MCF 10A (cell line): Measurements from ENCODE around the gene CCDC134. TPM values are rescaled to one million over a fixed set of nuclear protein-coding genes. Genes with fewer than 3 reads are reported as not detected.
A peak's percentile ranks its signal among the peaks of the same experiment; 100 is the strongest.

Experiments
- BruUV-seq: library from RNA; stranded (reverse); fragments of 400-500 nt; replicated peaks from 2 replicates; lab custom pipeline; 2021; lab: Mats Ljungman, UMichigan
- CTCF ChIA-PET: fragments of 300-600 bp; sonication (Branson Sonifier 250); formaldehyde crosslinking; extraction: SDS; loops from one replicate; lab custom pipeline; 2021; ENCODE audit warnings: antibody characterized with exemption, inconsistent platforms; lab: Yijun Ruan, JAX
- POLR2A ChIA-PET: fragments of 300-600, 350-650 bp; sonication (Branson Sonifier 250); formaldehyde crosslinking; extraction: SDS; loops from one replicate; lab custom pipeline; 2020; ENCODE audit warnings: antibody characterized with exemption, inconsistent platforms; lab: Yijun Ruan, JAX
- DNase-seq: peaks from one replicate; pipeline ENCODE4 v3.0.0-alpha.2; 2018; ENCODE audit not compliant: unreplicated experiment
- H3K27ac Mint-ChIP-seq: one replicate; pipeline ENCODE4 v1.8.0; 2022; ENCODE audit warnings: mild to moderate bottlenecking, low read depth, mixed read lengths; ENCODE audit not compliant: unreplicated experiment
- H3K27me3 Mint-ChIP-seq: one replicate; pipeline ENCODE4 v1.8.0; 2022; ENCODE audit warnings: mixed read lengths; ENCODE audit not compliant: insufficient read depth, unreplicated experiment
- H3K36me3 Mint-ChIP-seq: one replicate; pipeline ENCODE4 v1.8.0; 2022; ENCODE audit warnings: mild to moderate bottlenecking, moderate library complexity, mixed read lengths; ENCODE audit not compliant: insufficient read depth, unreplicated experiment
- H3K4me1 Mint-ChIP-seq: one replicate; pipeline ENCODE4 v1.8.0; 2022; ENCODE audit warnings: mixed read lengths; ENCODE audit not compliant: insufficient read depth, unreplicated experiment
- H3K4me3 Mint-ChIP-seq: one replicate; pipeline ENCODE4 v1.8.0; 2022; ENCODE audit warnings: mild to moderate bottlenecking, moderate library complexity, mixed read lengths; ENCODE audit not compliant: unreplicated experiment
- H3K9me3 Mint-ChIP-seq: one replicate; pipeline ENCODE4 v1.8.0; 2022; ENCODE audit warnings: mixed read lengths; ENCODE audit not compliant: unreplicated experiment
- intact Hi-C: fragments of 100-400 bp; cut with micrococcal nuclease; formaldehyde crosslinking; loops from 2 replicates; pipeline ENCODE4 v1.14.1; 2022
- total RNA-seq: library from RNA; stranded (reverse); gene quantifications from 2 replicates; pipeline ENCODE4 v1.2.3, GENCODE V29; 2022
- TF ChIP-seq, protein P1 (sequence below): fragments of 200-600 bp; IDR thresholded peaks from one replicate; pipeline ENCODE4 v1.8.0; 2022; ENCODE audit warnings: antibody characterized with exemption, mild to moderate bottlenecking; ENCODE audit not compliant: unreplicated experiment

The CCDC134 gene
- total RNA-seq, 1 experiment from 2014 or later = 4.0 TPM

DNA sequence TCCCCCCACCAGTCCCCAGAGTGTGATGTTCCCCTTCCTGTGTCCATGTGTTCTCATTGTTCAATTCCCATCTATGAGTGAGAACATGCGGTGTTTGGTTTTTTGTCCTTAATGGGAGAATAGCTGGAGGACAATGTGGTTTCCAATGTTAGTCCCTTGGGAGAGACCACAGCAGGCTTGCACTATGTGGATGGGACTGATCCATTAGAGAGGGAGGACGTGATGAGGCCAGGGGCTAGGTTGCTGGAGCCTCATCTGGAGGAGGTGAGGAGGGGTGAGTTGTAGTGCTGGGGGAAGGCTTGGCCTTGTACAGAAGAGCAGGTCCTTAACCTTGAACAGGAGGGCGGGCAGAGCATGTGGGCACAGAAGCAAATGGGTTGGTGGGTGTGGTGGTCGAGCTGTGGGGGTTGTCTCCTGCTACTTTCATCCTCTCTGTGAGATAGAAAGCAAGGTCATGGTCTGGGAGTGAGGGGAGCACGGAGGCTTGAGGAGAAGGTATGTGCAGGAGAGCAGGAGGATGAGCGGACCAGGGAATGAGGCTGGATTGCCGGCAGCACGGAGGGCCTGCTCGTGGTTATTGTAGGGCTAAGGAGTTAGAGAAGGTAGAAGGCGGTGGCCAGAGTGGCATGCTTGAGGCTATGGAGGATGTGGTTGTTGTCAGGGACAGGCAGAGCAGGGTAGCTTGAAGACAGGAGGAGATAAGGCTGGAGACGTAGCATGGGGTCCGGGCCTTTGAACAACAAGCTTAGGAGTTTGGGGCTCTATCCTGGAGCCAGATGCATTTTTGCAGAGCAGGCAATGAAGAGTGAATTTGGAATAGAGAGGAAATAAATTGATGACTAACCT lies 21.2 kb downstream of the CCDC134 start:
- Mint-ChIP-seq H3K4me1 (no peaks in the 10 kb centered on the region), H3K9me3 (no peaks in the 10 kb centered on the region), H3K4me3 (no peak overlapping the region), H3K27me3 (no peaks in the 10 kb centered on the region), H3K27ac (peak overlapping the region; percentile 1), H3K36me3 (no peaks in the 10 kb centered on the region)
- intact Hi-C loops = loop anchor here (1.0 to 5.0 kb wide), 4 partner anchors 36 to 291 kb away; no protein-coding TSS in a partner anchor
- DNase-seq = no peak
- no TSS peak for BruUV-seq
- CTCF ChIA-PET = interaction anchor here (0.6 to 3.8 kb wide), 18 partner anchors 15 to 616 kb away, joined by 3 to 24 read pairs (median 4); partner anchors contain the start of gene MEI1
- TF ChIP-seq, protein P1, sequence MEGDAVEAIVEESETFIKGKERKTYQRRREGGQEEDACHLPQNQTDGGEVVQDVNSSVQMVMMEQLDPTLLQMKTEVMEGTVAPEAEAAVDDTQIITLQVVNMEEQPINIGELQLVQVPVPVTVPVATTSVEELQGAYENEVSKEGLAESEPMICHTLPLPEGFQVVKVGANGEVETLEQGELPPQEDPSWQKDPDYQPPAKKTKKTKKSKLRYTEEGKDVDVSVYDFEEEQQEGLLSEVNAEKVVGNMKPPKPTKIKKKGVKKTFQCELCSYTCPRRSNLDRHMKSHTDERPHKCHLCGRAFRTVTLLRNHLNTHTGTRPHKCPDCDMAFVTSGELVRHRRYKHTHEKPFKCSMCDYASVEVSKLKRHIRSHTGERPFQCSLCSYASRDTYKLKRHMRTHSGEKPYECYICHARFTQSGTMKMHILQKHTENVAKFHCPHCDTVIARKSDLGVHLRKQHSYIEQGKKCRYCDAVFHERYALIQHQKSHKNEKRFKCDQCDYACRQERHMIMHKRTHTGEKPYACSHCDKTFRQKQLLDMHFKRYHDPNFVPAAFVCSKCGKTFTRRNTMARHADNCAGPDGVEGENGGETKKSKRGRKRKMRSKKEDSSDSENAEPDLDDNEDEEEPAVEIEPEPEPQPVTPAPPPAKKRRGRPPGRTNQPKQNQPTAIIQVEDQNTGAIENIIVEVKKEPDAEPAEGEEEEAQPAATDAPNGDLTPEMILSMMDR = no peak
- POLR2A ChIA-PET = interaction anchor here (1.3 to 2.2 kb wide), 2 partner anchors 11 to 36 kb away, joined by 3 to 6 read pairs; partner anchors contain the start of gene SREBF2

DNA sequence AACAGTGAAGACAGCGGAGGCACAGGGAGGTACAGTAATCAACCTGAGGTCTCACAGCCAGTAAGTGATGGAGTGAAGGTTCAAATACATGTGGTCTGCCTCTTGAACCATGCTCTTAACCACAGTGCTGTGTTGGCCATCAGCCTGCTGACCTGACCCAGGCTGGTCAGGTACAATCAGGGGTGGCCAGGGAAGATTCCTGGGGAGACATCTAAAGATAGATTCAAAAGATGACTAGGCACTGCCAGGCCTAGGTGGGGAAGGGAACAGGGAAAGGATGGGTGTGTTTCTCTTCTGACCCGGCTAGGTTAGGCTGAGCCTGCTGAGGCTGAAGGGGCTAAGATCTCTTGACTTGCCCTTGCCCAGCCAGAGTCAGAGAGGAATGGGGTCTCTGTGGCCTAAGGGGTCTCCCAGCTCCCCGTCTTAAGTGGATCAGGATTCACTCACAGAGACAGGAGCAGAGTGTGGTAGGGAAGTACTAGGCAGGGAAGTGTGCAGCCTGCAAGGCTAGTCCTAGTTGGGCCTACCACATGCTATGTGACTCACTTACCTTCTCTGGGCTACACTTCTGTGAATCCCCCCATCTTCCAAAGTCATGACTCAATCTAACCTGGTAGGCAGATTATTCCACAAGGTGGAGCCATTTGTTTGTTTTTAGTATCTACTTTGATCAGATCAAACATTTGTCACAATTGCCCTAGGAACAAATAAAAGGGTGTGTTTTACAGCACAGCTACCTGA lies 22.0 kb downstream of the CCDC134 start:
- no peaks in the 10 kb centered on the region for H3K27me3 Mint-ChIP-seq
- H3K4me3 Mint-ChIP-seq = no peak overlapping the region
- no peaks in the 10 kb centered on the region for H3K9me3 Mint-ChIP-seq
- peak; percentile 71 for DNase-seq
- H3K4me1 Mint-ChIP-seq = no peaks in the 10 kb centered on the region
- BruUV-seq = no TSS peak
- CTCF ChIA-PET = interaction anchor here (0.6 to 3.8 kb wide), 19 partner anchors 16 to 615 kb away, joined by 3 to 24 read pairs (median 4); partner anchors contain the start of gene MEI1
- H3K27ac Mint-ChIP-seq = peak overlapping the region; percentile 1
- POLR2A ChIA-PET = interaction anchor here (0.6 to 2.2 kb wide), 3 partner anchors 10 to 889 kb away, joined by 3 to 6 read pairs (median 3); partner anchors contain the start of gene SREBF2
- TF ChIP-seq, protein P1 = peak; percentile 51
- intact Hi-C loops = loop anchor here (1.0 to 5.0 kb wide), 4 partner anchors 35 to 290 kb away; no protein-coding TSS in a partner anchor
- H3K36me3 Mint-ChIP-seq = no peaks in the 10 kb centered on the region

DNA sequence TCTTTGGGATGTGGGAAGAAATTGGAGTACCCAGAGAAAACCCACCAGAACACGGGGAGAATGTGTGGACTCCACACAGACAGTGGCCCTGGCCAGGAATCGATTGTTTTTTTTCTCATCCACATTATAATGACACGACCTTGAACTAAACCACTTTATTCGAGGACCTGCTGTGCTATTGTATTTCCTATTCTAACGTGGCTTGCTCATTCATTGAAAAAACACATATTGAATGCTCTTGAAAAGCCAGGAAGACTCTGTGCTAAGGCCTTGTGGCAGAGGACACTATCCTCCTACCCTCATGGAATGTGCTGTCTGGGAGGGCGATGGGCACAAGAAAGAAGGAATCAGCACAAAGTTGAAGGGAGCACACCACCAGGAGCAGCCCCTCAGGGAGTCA lies 23.3 kb downstream of the CCDC134 start:
- no TSS peak for BruUV-seq

More for the DNA sequence above, 23.3 kb downstream of the CCDC134 start:
- no peaks in the 10 kb centered on the region for H3K9me3 Mint-ChIP-seq
- no peaks in the 10 kb centered on the region for H3K4me1 Mint-ChIP-seq
- TF ChIP-seq, protein P1 = no peak
- intact Hi-C loops = loop anchor here (5.0 kb wide), 2 partner anchors 34 to 289 kb away; no protein-coding TSS in a partner anchor
- no peak overlapping the region for H3K4me3 Mint-ChIP-seq
- ChIA-PET CTCF (interaction anchor here (1.3 kb wide), 1 partner anchor 117 kb away, joined by 3 read pairs; no protein-coding TSS in a partner anchor), POLR2A (no interaction called here)
- no peak overlapping the region for H3K27ac Mint-ChIP-seq
- DNase-seq = no peak
- H3K27me3 Mint-ChIP-seq = no peaks in the 10 kb centered on the region
- H3K36me3 Mint-ChIP-seq = no peaks in the 10 kb centered on the region
